ENCODE measurements around the gene CNTN4.
A peak's percentile ranks its signal among the peaks of the same experiment; 100 is the strongest.
"Not testable (repeated sequence)": the region's sequence is repeated elsewhere in the genome, so short reads cannot be mapped to it uniquely, and the experiment has no call there.

The CNTN4 gene

DNA sequence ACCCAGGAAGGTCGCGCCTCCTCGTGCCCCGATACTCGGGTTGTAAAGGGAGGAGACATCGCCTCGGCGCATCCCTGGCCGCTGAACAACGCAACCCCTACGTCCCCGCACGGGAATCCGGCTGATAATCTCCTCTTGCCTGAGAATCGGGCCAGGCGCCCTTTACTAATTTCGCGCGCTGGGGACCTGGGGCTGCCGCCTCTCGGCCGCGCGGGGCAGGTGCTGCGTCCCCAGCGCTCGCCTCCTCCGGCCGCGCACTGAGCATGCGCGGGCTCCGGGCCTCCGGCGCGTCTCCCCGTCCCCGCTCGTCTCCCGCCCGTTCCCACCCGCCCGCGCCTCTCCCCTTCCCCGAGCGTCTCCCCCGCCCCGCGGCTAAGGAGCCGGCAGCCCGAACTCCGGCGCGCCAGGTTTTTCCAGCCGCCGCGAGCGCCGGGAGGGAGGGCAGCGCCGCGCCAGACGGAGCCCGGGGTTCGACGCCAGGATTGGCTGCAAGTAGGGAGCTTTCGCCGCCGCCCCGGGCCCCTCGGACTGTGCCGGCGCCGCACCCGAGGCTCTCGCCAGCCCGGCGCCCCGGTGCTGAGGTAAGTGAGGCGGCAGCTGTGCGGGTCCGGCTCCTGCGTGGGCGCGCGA is at the start of gene CNTN4:
Gene CNTN4 (plus strand): TSS at position 469 of the 630 bp plus-strand sequence.
- Histone ChIP-seq H3K9ac (ENCODE audit: low read depth, low read length) (peak within 1 kb of the TSS; percentile 72), H3K9me3 (ENCODE audit: control insufficient read depth, insufficient read depth, low read length) (no peaks in the 10 kb centered on the region), H3K36me3 (ENCODE audit: insufficient read depth, low read length) (no peaks in the 10 kb centered on the region), H3K4me1 (ENCODE audit: insufficient read depth, low read length) (no peaks in the 10 kb centered on the region; the same call in 1 of the 2 replicates)

DNA sequence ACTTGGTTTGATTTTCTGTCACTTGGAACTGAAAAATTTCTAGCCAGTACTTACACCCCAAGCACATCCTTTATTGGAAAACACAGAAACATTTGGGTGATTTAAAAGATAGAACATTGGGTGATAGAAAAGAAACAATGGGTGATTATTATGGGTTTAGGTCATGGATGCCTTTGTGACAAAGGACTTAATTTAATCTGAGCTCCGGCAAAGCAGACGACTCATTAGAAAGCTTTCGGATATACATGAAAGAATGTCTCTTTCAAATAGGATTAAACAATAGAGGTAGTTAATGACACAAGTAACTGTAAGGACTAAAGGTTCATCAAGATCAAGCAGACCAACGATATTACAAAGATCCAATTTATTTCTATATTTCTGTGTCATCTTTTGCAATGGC is 37.3 kb upstream of the CNTN4 start:
- no peaks in the 10 kb centered on the region for H3K9me3 ChIP-seq (ENCODE audit: control insufficient read depth, insufficient read depth, low read length)

DNA sequence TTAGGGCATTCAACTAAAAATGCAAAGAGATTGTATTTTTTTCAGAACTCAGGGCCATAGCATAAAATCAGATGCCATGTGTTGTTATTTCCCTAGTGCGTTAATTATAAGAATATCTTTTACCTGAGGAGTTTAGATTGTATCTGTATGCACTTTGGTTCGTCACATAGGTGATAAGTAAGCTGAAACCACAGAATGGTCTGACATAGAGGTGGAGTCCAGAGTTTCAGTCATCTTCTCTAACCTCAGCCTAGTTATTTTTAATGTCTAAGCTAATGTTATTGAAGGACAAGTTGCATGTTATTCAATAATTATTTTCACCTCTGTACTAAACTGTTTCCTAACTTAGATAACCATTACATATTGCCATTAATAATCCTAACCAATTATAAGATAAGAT is 27.1 kb upstream of the CNTN4 start:
- Histone ChIP-seq H3K9me3 (ENCODE audit: control insufficient read depth, insufficient read depth, low read length) (no peaks in the 10 kb centered on the region), H3K4me1 (ENCODE audit: insufficient read depth, low read length) (no peaks in the 10 kb centered on the region), H3K9ac (ENCODE audit: low read depth, low read length) (no peak overlapping the region), H3K36me3 (ENCODE audit: insufficient read depth, low read length) (no peaks in the 10 kb centered on the region)

More for the DNA sequence above, 37.3 kb upstream of the CNTN4 start:
- no peak overlapping the region for H3K9ac ChIP-seq (ENCODE audit: low read depth, low read length)
- no peaks in the 10 kb centered on the region for H3K36me3 ChIP-seq (ENCODE audit: insufficient read depth, low read length)
- H3K4me1 ChIP-seq (ENCODE audit: insufficient read depth, low read length), result no peaks in the 10 kb centered on the region

DNA sequence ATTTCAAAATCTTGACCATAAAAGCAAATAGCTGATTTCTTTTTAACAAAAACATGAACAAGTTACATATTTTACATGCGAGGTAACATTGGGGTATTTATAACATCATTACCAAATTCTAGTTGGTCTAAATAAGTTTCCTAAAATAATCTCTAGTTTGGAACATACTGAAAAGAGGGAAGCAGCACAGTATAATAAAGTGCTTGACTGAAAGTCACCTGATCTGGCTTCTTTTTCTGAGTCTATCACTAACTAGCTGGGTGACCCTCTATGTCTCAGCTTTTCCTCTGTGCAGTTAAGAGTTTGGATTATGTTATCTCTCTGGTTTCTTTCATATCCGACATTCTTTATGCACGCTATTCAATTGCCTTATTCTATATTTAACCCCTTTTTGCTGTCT is 19.8 kb upstream of the CNTN4 start:
- Histone ChIP-seq H3K9me3 (ENCODE audit: control insufficient read depth, insufficient read depth, low read length) (peaks cover 3% of the 10 kb centered on the region; the same call in 1 of the 2 replicates), H3K4me1 (ENCODE audit: insufficient read depth, low read length) (no peaks in the 10 kb centered on the region), H3K36me3 (ENCODE audit: insufficient read depth, low read length) (no peaks in the 10 kb centered on the region), H3K9ac (ENCODE audit: low read depth, low read length) (no peak overlapping the region)

DNA sequence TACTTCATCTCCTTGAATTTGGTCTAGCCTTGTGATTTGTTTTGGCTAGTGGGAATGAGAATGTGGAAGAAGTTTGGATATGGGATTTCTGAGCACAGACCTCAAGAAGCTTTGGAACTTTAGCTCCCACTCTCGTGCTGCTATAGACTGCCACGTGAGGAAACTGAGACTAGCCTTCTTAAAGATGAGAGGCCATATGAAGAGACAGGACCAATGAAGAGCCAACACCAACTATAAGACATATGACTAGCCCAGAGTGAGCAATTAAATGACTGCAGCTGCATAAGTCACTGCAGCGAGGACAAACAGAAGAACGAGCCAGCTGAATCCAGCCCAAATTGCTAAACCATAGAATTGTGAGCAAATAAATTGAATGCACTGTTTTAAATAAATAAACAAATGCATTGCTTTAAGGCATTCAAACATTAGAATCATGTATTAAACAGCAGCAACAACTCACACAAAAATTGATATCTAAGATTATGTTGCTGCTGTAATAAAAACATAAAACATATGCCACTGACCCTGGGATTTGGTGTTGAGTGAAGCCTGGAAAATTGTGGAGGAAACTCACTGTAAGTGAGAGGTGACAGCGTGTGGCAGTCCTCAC is 15.7 kb upstream of the CNTN4 start:
- no peak overlapping the region for H3K9ac ChIP-seq (ENCODE audit: low read depth, low read length)
- H3K36me3 ChIP-seq (ENCODE audit: insufficient read depth, low read length), result no peaks in the 10 kb centered on the region
- no peaks in the 10 kb centered on the region for H3K4me1 ChIP-seq (ENCODE audit: insufficient read depth, low read length)
- H3K9me3 ChIP-seq (ENCODE audit: control insufficient read depth, insufficient read depth, low read length), result peaks cover 3% of the 10 kb centered on the region; the same call in 1 of the 2 replicates

DNA sequence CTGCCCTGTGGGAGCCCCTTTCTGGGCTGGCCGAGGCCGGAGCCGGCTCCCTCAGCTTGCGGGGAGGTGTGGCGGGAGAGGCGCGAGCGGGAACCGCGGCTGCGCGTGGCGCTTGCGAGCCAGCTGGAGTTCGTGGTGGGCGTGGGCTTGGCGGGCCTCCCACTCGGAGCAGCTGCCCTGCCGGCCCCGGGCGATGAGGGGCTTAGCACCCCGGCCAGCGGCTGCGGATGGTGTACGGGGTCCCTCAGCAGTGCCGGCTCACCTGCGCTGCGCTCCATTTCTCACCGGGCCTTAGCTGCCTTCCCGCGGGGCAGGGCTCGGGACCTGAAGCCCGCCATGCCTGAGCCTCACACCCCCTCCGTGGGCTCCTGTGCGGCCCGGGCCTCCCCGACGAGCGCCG is 15.1 kb upstream of the CNTN4 start:
- H3K4me1 ChIP-seq (ENCODE audit: insufficient read depth, low read length); H3K9ac ChIP-seq (ENCODE audit: low read depth, low read length); H3K36me3 ChIP-seq (ENCODE audit: insufficient read depth, low read length); H3K9me3 ChIP-seq (ENCODE audit: control insufficient read depth, insufficient read depth, low read length): not testable (repeated sequence)

DNA sequence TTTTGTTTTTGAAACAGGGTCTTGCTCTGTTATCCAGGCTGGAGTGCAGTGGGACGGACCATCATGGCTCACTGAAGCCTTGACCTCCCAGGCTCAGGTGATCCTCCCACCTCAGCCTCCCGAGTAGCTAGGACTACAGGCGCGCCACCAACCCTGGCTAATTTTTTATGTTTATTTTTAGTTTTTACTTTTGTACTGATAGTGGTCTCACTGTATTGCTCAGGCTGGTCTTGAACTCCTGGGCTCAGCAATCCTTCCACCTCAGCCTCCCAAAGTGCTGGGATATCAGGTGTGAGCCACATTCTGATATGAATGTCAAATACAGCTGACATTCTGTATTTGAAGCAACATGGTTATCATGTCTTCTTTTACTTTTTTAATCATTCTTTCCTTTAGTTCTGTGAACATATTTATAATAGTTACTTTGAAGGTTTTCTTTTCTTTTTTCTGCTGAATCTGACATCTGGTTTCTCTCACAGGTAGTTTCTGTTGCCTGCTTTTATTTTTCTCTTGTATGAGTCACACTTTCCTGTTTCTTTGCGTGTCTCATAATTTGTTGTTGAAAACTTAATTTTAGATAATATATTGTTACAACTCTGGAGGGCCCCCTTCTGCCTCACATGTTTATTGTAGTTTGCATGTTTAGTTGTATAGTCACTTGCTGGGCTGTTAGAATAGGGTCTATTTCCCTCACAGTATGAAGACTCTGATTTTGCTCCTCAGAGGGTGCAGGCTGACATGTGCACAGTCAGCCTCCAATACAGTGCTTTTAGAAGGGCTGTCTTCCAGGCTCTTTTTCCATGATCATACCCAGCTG is 8.4 kb upstream of the CNTN4 start:
- no peaks in the 10 kb centered on the region for H3K36me3 ChIP-seq (ENCODE audit: insufficient read depth, low read length)
- no peaks in the 10 kb centered on the region for H3K4me1 ChIP-seq (ENCODE audit: insufficient read depth, low read length)
- H3K9me3 ChIP-seq (ENCODE audit: control insufficient read depth, insufficient read depth, low read length), result no peaks in the 10 kb centered on the region
- H3K9ac ChIP-seq (ENCODE audit: low read depth, low read length), result no peak overlapping the region

DNA sequence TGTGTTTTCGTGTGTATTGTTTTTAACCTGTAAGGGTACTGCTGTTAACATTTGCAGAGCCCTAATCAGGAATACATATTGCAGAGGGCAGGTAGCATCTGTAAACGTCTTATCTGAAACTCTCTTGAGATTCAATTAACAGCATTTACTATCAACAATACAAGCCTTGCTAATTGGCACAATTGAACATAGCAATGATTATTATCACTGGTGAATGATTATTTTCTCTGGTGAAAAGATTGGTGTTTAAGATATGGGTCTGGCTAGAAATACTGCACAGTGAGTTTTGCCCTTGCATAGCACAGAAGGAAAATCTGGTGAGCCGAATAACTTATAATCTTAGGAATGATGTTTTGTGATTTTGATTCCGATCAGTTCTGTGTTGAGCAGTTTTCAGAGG is 5.9 kb upstream of the CNTN4 start:
- H3K36me3 ChIP-seq (ENCODE audit: insufficient read depth, low read length), result no peaks in the 10 kb centered on the region
- H3K9ac ChIP-seq (ENCODE audit: low read depth, low read length), result no peak overlapping the region
- no peaks in the 10 kb centered on the region for H3K4me1 ChIP-seq (ENCODE audit: insufficient read depth, low read length)

DNA sequence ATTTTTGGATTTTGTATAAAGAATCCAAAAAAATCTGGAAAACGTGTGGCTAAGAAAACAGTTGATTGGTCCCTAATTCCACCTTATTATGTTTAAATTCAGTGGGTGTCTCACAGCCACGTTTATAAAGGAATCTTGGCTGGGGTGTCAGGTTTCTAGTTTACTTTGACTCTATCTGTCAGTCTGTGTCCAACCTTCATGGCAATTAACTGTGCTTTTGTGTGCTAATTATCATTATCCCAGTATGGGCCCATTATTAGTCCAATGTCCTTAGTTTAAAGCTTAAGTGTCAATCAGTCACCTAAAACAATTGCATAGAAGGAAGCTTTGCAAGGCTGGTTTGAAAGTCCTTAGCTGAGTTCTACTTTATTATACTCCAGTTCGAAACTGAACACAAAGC is 3.7 kb upstream of the CNTN4 start:
- H3K9me3 ChIP-seq (ENCODE audit: control insufficient read depth, insufficient read depth, low read length), result no peaks in the 10 kb centered on the region
- no peak overlapping the region for H3K9ac ChIP-seq (ENCODE audit: low read depth, low read length)
- no peaks in the 10 kb centered on the region; the same call in 1 of the 2 replicates for H3K4me1 ChIP-seq (ENCODE audit: insufficient read depth, low read length)
- no peaks in the 10 kb centered on the region for H3K36me3 ChIP-seq (ENCODE audit: insufficient read depth, low read length)

More for the DNA sequence above, 5.9 kb upstream of the CNTN4 start:
- H3K9me3 ChIP-seq (ENCODE audit: control insufficient read depth, insufficient read depth, low read length), result no peaks in the 10 kb centered on the region

DNA sequence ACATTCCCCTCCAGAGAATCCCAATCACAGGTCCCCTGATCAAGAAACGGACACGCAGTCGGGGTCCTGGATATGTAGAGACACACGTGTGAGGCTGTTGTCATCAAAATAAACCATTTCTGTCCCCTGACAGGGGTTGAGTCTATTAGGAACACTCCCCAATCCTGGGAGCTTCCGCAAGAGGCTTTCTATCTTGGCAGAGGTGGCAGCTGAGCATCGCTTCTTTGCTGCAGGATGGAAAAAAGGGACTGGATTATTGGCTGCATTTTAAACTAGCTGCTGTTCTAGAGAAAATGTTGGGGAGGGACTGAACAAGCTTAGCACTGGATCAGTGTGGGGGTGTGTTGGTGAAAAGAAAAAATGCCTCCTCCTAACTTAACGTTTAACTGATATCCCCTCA is 2.5 kb upstream of the CNTN4 start:
- Histone ChIP-seq H3K9ac (ENCODE audit: low read depth, low read length) (no peak overlapping the region), H3K36me3 (ENCODE audit: insufficient read depth, low read length) (no peaks in the 10 kb centered on the region), H3K4me1 (ENCODE audit: insufficient read depth, low read length) (no peaks in the 10 kb centered on the region; the same call in 1 of the 2 replicates), H3K9me3 (ENCODE audit: control insufficient read depth, insufficient read depth, low read length) (no peaks in the 10 kb centered on the region)

DNA sequence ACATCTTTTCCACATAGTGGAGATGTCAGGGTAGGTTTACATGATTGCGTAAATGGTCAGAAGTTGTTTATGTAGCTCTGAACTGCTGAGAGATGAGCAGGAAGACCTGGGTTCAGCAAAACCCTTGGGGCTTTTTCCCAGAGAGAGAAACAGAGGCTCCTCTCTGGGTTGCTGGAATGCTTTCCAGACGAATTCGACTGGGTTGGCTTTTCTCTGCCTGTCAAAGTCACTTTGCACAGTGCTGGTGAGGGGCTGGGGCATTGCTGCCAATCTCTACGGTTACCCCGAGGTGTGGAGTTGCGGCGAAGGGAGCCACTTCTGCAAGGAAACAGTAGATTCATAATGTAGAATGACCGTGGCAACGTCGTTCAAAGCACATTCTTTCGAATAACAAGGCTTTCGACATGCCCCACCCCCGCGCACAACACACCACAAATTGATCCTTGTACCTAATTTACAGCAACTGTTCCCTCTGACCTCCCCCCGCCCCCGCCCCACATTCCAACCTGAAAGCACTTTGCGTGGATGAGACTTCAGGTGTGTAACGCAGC is 950 bp upstream of the CNTN4 start:
- Histone ChIP-seq H3K4me1 (ENCODE audit: insufficient read depth, low read length) (no peaks in the 10 kb centered on the region; the same call in 1 of the 2 replicates), H3K36me3 (ENCODE audit: insufficient read depth, low read length) (no peaks in the 10 kb centered on the region), H3K9me3 (ENCODE audit: control insufficient read depth, insufficient read depth, low read length) (no peaks in the 10 kb centered on the region), H3K9ac (ENCODE audit: low read depth, low read length) (peak overlapping the region; percentile 72; the same call in 1 of the 2 replicates)

DNA sequence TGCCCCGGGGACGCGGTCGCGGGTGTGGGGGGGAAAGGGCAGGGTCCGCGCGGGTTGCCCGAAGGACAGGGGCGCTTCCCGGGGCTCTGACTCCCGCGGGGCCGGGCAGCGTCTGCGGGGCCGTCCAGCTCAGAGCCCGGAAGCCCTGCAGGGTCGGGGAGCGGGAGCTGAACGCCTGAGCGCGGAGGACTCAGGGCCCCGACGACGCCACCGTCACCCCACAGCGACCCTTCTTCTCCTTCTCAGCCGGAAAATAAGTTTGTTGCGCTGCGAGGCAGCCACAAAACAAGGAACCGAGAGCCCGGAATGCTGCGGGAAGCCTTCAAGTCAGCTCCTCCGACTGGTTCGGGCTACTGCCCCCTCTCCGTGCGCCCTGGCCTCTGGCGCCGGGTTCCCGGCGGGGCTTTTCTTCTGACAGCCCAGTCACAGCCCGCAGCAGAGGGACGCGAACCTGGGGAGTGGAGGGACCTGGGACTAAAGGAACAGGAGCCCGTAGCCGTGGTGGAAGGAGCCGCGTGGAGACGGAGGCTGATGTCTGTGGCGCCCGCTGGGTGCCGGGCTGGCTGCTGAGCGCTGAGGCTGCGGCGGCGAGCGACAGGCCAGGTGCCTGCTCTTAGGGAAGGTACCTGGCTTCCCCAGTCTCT is 484 bp downstream of the CNTN4 start:
- Histone ChIP-seq H3K9me3 (ENCODE audit: control insufficient read depth, insufficient read depth, low read length) (no peaks in the 10 kb centered on the region), H3K4me1 (ENCODE audit: insufficient read depth, low read length) (no peaks in the 10 kb centered on the region; the same call in 1 of the 2 replicates), H3K9ac (ENCODE audit: low read depth, low read length) (peak overlapping the region; percentile 72), H3K36me3 (ENCODE audit: insufficient read depth, low read length) (no peaks in the 10 kb centered on the region)

DNA sequence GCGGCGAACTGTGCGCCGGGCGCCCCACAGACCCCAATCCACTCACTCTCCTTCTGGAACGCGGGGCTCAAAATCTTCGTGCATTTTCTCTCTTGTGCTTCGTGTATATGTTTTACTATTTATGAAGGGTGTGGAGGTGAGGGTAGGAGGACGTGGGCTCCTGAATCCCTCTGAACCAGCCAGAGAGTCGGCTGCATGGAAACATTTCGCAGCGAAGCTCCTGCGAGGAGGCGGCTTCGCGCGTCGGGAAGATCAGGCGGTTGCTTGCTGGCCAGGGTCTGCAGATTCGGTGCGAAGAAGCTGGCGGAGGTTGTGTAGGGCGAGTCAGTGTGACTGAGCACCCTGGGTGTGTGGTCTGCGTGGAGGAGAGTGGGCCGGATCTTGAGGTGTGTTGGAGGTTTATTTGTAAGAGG is 1.1 kb downstream of the CNTN4 start:
- Histone ChIP-seq H3K36me3 (ENCODE audit: insufficient read depth, low read length) (no peaks in the 10 kb centered on the region), H3K9me3 (ENCODE audit: control insufficient read depth, insufficient read depth, low read length) (no peaks in the 10 kb centered on the region), H3K4me1 (ENCODE audit: insufficient read depth, low read length) (no peaks in the 10 kb centered on the region; the same call in 1 of the 2 replicates), H3K9ac (ENCODE audit: low read depth, low read length) (peak overlapping the region; percentile 72)

DNA sequence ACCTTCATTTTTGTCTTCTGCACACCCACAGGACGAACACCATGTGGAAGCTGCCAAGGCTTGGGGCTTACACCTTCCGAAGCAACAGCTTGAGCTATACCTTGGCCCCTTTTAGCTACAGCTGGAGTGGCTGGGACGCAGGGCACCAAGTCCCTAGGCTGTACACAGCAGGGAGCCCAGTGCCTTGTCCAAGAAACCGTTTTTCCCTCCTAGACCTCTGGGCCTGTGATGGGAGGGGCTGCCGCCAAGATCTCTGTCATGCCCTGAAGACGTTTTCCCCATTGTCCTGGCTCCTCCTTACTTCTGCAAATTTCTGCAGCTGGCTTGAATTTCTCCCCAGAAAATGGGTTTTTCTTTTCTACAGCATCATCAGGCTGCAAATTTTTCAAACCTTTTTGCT is 7.8 kb downstream of the CNTN4 start:
- Histone ChIP-seq H3K36me3 (ENCODE audit: insufficient read depth, low read length) (no peaks in the 10 kb centered on the region), H3K9ac (ENCODE audit: low read depth, low read length) (no peak overlapping the region), H3K9me3 (ENCODE audit: control insufficient read depth, insufficient read depth, low read length) (no peaks in the 10 kb centered on the region; the same call in 1 of the 2 replicates), H3K4me1 (ENCODE audit: insufficient read depth, low read length) (no peaks in the 10 kb centered on the region)
